ENCODE data around the gene CLTB. TPM values are rescaled to one million over a fixed set of nuclear protein-coding genes. Genes with fewer than 3 reads are reported as not detected.
A peak's percentile ranks its signal among the peaks of the same experiment; 100 is the strongest.

The CLTB gene
- total RNA-seq, 1 experiment from 2014 or later = 34.5 TPM

GRCh38 chr5:176359658-176360057 is 56.7 kb downstream of the CLTB start:
- Histone ChIP-seq H2BK15ac (ENCODE audit: low read depth, low read length) (no peak overlapping the region), H4K5ac (ENCODE audit: insufficient read length, low read depth, low read length) (no peak overlapping the region), H4K8ac (replicated peaks; ENCODE audit: insufficient read length, low read depth, low read length) (no peak overlapping the region), H3K79me1 (ENCODE audit: insufficient read depth, low read depth, low read length, poor library complexity, severe bottlenecking) (no peaks in the 10 kb centered on the region), H3K4me1 (ENCODE audit: insufficient read depth, low read length) (no peaks in the 10 kb centered on the region; the same call in 1 of the 2 replicates), H3K23ac (ENCODE audit: insufficient read length, low read depth, low read length) (no peak overlapping the region), H3T11ph (ENCODE audit: low read length) (no peak overlapping the region), H3K27ac (ENCODE audit: insufficient read length, low read depth, low read length) (no peak overlapping the region), H2BK120ac (ENCODE audit: low read depth, low read length, poor library complexity, severe bottlenecking) (no peak overlapping the region), H2AFZ (ENCODE audit: low read length) (no peak overlapping the region), H3K79me2 (ENCODE audit: insufficient read depth, low read length) (peaks cover 8% of the 10 kb centered on the region; the same call in 1 of the 2 replicates), H2AK5ac (ENCODE audit: insufficient read length, low read length) (no peak overlapping the region), H2BK12ac (ENCODE audit: insufficient read length, low read depth, low read length) (no peak overlapping the region), H4K91ac (ENCODE audit: insufficient read length, low read depth, low read length) (no peak overlapping the region), H3K56ac (ENCODE audit: insufficient read length, low read depth, low read length) (no peak overlapping the region), H4K20me1 (ENCODE audit: control insufficient read depth, insufficient read depth, insufficient read length) (no peaks in the 10 kb centered on the region), H2BK20ac (ENCODE audit: low read depth, low read length, poor library complexity, severe bottlenecking) (no peak overlapping the region), H3K23me2 (ENCODE audit: insufficient read length, low read depth, low read length, poor library complexity, severe bottlenecking) (peaks cover 6% of the 10 kb centered on the region), H3K4me2 (ENCODE audit: insufficient read depth, insufficient read length, low read length) (no peak overlapping the region), H3K27me3 (ENCODE audit: insufficient read depth, low read length) (peaks cover 5% of the 10 kb centered on the region; the same call in 1 of the 2 replicates), H3K14ac (ENCODE audit: insufficient read depth, low read length) (no peak overlapping the region), H2BK5ac (ENCODE audit: insufficient read length, low read length) (no peak overlapping the region), H3K9me3 (ENCODE audit: control insufficient read depth, low read depth, low read length) (no peaks in the 10 kb centered on the region), H3K9ac (ENCODE audit: extremely low read depth, insufficient read length, low read length) (no peak overlapping the region), H3K4ac (ENCODE audit: low read depth, low read length) (no peak overlapping the region), H3K18ac (ENCODE audit: insufficient read length, low read depth, low read length) (no peak overlapping the region)
- Mint-ChIP-seq H3K27ac (no peak overlapping the region), H3K4me3 (peak overlapping the region; percentile 75 to 98), H3K36me3 (ENCODE audit: insufficient read depth in 1 of 3, low read depth in 3 of 3) (peaks cover 20 to 48% (median 34%) of the 10 kb centered on the region in 3 experiments), H3K9me3 (no peaks in the 10 kb centered on the region), H3K4me1 (peaks cover 9 to 16% of the 10 kb centered on the region in 2 experiments), H3K27me3 (ENCODE audit: low read depth) (peaks cover 31% of the 10 kb centered on the region)
- no peak for DNase-seq
- TF ChIP-seq CTCF (conservative IDR thresholded peaks at IDR 0.05) = no peak
- WGBS (ENCODE audit: extremely low coverage, insufficient read length, low lambda C conversion rate) = no CpG with 5 or more reads among the region's 4 CpGs

All from H9 (cell line).